RWPE1 (cell line): ENCODE data around the gene CDC26.

Source experiments
- CTCF ChIA-PET: fragments of 350-600 bp; sonication (Branson Sonifier 250); formaldehyde crosslinking; extraction: SDS; loops from one replicate; lab custom pipeline; 2021; lab: Yijun Ruan, JAX
- POLR2A ChIA-PET: fragments of 400-600 bp; formaldehyde crosslinking; extraction: SDS; loops from one replicate; lab custom pipeline; 2020; ENCODE audit warnings: antibody characterized with exemption; ENCODE audit not compliant: low non-redundant PET; lab: Yijun Ruan, JAX
- DNase-seq: peaks from one replicate; pipeline ENCODE4 v3.0.0; 2012; ENCODE audit warnings: low spot score
- H3K27ac ChIP-seq: fragments of 450-650 bp; 2 replicates; pipeline ENCODE4 v1.5.1; 2017
- TF ChIP-seq, protein P1 (sequence below): fragments of 450-650 bp; conservative IDR thresholded peaks from 2 replicates; pipeline ENCODE4 v1.5.1; 2017; ENCODE audit warnings: low read depth, mild to moderate bottlenecking

The CDC26 gene

DNA sequence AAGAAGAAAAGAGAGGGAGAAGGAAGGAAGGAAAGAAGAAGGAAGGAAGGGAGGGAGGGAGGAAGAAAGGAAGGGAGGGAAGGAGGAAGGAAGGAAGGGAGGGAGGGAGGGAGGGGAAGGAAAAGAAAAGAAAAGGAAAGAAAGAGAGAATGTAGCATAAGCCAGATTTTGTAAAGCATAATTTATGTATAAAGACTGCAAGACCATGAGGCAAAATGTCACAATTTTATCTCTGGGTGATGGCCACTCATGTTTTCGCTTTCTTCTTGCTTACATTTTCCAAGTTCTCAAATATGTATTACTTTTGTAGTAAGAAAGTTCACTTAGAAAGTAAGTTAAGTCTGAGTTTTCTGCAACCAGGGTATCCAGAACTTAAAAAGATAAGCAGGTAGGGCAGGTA, 31.2 kb upstream of the CDC26 start:
- TF ChIP-seq, protein P1, sequence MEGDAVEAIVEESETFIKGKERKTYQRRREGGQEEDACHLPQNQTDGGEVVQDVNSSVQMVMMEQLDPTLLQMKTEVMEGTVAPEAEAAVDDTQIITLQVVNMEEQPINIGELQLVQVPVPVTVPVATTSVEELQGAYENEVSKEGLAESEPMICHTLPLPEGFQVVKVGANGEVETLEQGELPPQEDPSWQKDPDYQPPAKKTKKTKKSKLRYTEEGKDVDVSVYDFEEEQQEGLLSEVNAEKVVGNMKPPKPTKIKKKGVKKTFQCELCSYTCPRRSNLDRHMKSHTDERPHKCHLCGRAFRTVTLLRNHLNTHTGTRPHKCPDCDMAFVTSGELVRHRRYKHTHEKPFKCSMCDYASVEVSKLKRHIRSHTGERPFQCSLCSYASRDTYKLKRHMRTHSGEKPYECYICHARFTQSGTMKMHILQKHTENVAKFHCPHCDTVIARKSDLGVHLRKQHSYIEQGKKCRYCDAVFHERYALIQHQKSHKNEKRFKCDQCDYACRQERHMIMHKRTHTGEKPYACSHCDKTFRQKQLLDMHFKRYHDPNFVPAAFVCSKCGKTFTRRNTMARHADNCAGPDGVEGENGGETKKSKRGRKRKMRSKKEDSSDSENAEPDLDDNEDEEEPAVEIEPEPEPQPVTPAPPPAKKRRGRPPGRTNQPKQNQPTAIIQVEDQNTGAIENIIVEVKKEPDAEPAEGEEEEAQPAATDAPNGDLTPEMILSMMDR = no peak

DNA sequence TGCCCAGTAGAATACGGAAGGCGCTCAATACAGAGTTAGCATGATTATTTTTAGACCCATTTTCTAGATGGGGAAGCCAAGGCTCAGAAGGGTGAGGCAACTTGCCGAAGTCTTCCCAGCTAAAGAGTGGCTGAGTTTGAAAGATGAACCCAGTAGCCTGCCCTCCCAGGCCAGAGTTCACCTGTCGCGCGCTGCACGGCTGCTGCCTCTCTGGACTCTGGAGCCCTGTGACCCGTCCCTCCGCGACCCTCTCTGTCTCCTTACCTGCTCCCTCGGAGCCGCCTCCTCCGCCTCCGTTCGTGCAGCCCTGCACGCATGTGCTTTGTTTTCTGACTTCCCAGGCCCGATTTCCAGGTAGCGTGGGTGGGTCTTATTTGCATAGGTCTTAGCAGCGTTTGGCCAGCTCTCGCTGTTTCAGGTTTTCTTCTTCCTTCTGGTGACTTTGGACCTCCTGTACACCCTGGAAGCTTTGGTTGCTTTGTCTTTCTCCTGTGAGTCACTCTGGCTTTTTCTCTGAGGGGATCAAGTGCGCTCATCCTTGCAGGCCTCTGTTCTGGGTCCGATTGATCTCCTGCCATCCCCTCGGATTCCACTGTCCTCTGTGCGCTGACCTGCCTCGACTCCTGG, 27.5 kb upstream of the CDC26 start, which contains the start of gene RNF183:
Gene RNF183, minus strand, starts transcription at position 585 of the 627 bp plus-strand sequence. CDS start 5,192 bp downstream, outside the sequence.
- H3K27ac ChIP-seq = no peak within 1 kb of the TSS
- no peak for DNase-seq
- ChIA-PET POLR2A (interaction anchor here (1.1 kb wide), 1 partner anchor 107 kb away, joined by 3 read pairs; no protein-coding TSS in a partner anchor), CTCF (no interaction called here)
- TF ChIP-seq, protein P1 = no peak

More for the DNA sequence above, 31.2 kb upstream of the CDC26 start:
- POLR2A ChIA-PET = no interaction called here
- CTCF ChIA-PET = no interaction called here
- DNase-seq = no peak
- no peak overlapping the region for H3K27ac ChIP-seq

DNA sequence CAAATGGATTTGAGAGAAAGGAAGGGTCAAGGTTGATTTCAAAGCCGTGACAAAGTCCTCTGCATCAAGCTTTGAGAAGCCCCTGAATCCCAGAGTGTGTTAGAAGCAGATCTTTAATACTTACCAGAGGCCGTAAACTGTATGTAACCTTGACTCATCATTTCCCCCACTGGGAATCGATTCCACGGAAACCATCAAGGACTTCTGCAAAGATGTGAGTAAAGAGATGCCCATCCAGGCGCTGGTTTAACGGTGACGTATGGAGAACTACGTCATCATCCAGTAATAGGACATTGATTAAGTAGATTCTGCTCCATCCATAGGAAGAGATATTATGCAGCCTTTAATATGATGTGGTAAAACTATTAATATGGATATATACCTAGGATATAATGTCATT, 26.2 kb upstream of the CDC26 start:
- TF ChIP-seq, protein P1 = no peak
- no peak for DNase-seq
- CTCF ChIA-PET = interaction anchor here (0.6 kb wide), 1 partner anchor 368 kb away, joined by 3 read pairs; no protein-coding TSS in a partner anchor
- POLR2A ChIA-PET = no interaction called here
- H3K27ac ChIP-seq = no peak overlapping the region

DNA sequence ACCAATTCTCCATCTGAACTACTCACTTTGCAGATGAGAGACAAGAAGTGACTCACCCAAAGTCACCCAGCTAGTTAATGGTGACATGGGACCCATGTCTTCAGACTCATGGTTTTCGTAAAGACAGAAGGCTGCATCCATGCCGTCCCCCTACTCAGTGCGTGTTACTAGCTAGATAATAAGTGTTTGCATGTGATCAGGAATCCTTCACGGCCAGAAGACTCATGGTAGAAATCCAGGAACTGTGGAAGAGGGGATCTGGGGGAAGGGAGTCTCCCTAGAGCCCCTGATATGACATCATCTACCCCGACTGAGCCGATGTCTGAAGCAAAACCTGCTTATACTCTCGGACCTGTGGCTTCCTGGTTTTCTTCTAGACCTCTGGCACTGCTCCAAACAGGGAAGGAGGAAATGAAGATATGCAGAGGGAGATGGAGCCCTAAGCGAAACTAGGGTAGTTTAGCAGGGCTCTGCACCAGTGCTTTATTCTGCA, 24.5 kb upstream of the CDC26 start:
- POLR2A ChIA-PET = no interaction called here
- H3K27ac ChIP-seq = no peak overlapping the region
- TF ChIP-seq, protein P1 = no peak
- CTCF ChIA-PET = no interaction called here
- DNase-seq = no peak

DNA sequence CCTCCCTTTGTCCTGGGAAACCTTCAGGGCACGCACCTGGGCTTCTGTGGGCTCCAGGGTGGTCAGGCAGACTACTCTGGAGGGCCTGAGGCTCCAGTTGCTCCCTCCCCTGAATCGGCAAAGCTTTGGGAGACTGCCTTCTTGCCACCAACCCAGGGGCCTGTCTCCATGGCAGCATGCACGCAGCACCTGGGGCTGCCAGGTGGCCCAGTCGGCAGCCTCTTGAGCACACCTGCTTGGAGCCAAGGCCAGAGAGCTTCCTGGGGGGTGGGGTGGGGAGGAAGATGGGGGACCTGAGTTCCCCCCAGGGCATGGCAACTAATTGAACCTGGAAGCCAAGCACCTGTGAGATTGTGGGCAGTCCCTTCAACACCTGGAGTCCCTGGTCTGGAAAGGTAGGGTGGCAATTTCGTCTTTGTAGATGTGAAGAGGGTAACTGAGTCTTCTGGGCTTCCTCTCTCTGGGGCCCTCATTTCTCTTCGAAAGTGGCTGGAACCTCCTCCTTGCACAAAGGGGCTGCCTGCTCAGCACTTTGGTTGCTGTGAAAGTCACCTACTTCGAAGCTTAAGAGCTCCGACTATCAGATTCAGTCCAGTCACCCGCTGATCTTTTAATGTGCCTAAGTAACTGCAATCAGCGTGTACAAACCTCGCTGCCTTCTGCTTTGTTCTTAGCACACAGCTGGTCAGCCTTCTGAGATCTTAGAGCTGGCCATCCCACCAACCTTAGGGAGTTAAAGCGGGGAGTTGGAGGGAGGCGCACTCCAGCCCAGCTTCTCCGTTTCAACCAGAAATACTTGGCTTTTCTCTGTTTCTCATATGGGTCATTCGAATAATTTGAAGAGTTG, 23.8 kb upstream of the CDC26 start:
- CTCF ChIA-PET = interaction anchor here (1.0 kb wide), 1 partner anchor 102 kb away, joined by 3 read pairs; the partner anchor contains the start of gene ALAD
- POLR2A ChIA-PET = no interaction called here
- TF ChIP-seq, protein P1 = no peak
- H3K27ac ChIP-seq = no peak overlapping the region
- no peak for DNase-seq

DNA sequence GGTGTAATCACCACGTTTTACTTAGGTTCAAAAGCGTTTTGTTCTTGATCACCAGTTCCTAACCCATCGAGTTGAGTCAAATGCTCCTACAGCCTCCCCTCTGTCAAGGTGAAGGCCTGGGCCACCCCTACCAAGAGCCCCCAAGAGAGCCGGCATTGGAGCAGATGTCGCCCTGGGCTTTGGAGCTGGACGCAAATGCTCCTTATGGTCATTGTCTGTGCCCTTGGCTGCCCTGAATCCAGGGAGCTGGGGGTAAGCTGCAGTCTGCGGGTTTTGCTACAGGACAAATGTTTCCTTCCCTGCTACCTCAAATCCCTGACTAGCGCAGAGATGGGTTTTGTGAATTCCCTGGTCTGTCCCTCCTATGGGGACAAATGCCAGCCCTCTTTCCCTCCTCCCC, 22.9 kb upstream of the CDC26 start:
- CTCF ChIA-PET = interaction anchor here (0.6 to 1.0 kb wide), 2 partner anchors 103 to 1213 kb away, joined by 3 read pairs; partner anchors contain the start of gene ALAD
- POLR2A ChIA-PET = no interaction called here

More for the DNA sequence above, 22.9 kb upstream of the CDC26 start:
- TF ChIP-seq, protein P1 = no peak
- no peak overlapping the region for H3K27ac ChIP-seq
- DNase-seq = no peak
